ENCODE data around the gene NET1. TPM values are rescaled to one million over a fixed set of nuclear protein-coding genes. Genes with fewer than 3 reads are reported as not detected.

NET1 gene
- polyA plus RNA-seq, 4 donors, result 112 to 137 (median 130) TPM

GRCh38 chr10:5479481-5480161 lies 67.3 kb downstream of the NET1 start:
- DNase-seq (ENCODE audit: low read depth in 4 of 4, low spot score in 2 of 4), result no peak

GRCh38 chr10:5480162-5480941 lies 68.0 kb downstream of the NET1 start:
- no peak for DNase-seq (ENCODE audit: low read depth in 4 of 4, low spot score in 2 of 4)

- no peak for DNase-seq (ENCODE audit: low read depth in 4 of 4, low spot score in 2 of 4)
Measured at GRCh38 chr10:5481121-5481520, 68.8 kb downstream of the NET1 start.

GRCh38 chr10:5482016-5482415 lies 69.7 kb downstream of the NET1 start:
- DNase-seq (ENCODE audit: low read depth in 4 of 4, low spot score in 2 of 4), result no peak

GRCh38 chr10:5484205-5484604 lies 71.8 kb downstream of the NET1 start:
- no peak for DNase-seq (ENCODE audit: low read depth in 4 of 4, low spot score in 2 of 4)

GRCh38 chr10:5485290-5485689 lies 72.9 kb downstream of the NET1 start:
- DNase-seq (ENCODE audit: low read depth in 4 of 4, low spot score in 2 of 4), result no peak

- DNase-seq (ENCODE audit: low read depth in 4 of 4, low spot score in 2 of 4), result no peak
Measured at GRCh38 chr10:5485948-5486852, 73.8 kb downstream of the NET1 start.

- DNase-seq (ENCODE audit: low read depth in 4 of 4, low spot score in 2 of 4), result no peak
Measured at GRCh38 chr10:5486853-5487235, 74.5 kb downstream of the NET1 start.

GRCh38 chr10:5488272-5489161 lies 76.2 kb downstream of the NET1 start:
- no peak for DNase-seq (ENCODE audit: low read depth in 4 of 4, low spot score in 2 of 4)

- DNase-seq (ENCODE audit: low read depth in 4 of 4, low spot score in 2 of 4), result no peak
Measured at GRCh38 chr10:5490032-5490431, 77.7 kb downstream of the NET1 start.

GRCh38 chr10:5490698-5491464 lies 78.5 kb downstream of the NET1 start:
- no peak for DNase-seq (ENCODE audit: low read depth in 4 of 4, low spot score in 2 of 4)

GRCh38 chr10:5491477-5491876 lies 79.1 kb downstream of the NET1 start:
- DNase-seq (ENCODE audit: low read depth in 4 of 4, low spot score in 2 of 4), result no peak

GRCh38 chr10:5492322-5492855 lies 80.0 kb downstream of the NET1 start:
- DNase-seq (ENCODE audit: low read depth in 4 of 4, low spot score in 2 of 4), result no peak

- no peak for DNase-seq (ENCODE audit: low read depth in 4 of 4, low spot score in 2 of 4)
Measured at GRCh38 chr10:5492929-5493576, 80.7 kb downstream of the NET1 start.

GRCh38 chr10:5493691-5494090 lies 81.3 kb downstream of the NET1 start:
- DNase-seq (ENCODE audit: low read depth in 4 of 4, low spot score in 2 of 4), result no peak

GRCh38 chr10:5494611-5495010 lies 82.3 kb downstream of the NET1 start:
- DNase-seq (ENCODE audit: low read depth in 4 of 4, low spot score in 2 of 4), result no peak

- no peak for DNase-seq (ENCODE audit: low read depth in 4 of 4, low spot score in 2 of 4)
Measured at GRCh38 chr10:5496261-5497250, 84.2 kb downstream of the NET1 start.

Data from left renal cortex interstitium (tissue), 4 donors.